Psoas muscle (tissue), 8 donors: Measurements from ENCODE around the gene VEPH1. TPM values are rescaled to one million over a fixed set of nuclear protein-coding genes. Genes with fewer than 3 reads are reported as not detected.

ENCODE experiments used
- ATAC-seq, 4 donors: fragments of 200-7000 bp; cut with Tn5 transposase; one replicate each; pipeline ENCODE4 v1.9.1; 2020; ENCODE audit warnings: moderate library complexity in 3 of 4, mild to moderate bottlenecking in 2 of 4
- DNase-seq, 2 donors: peaks; one replicate each; pipeline ENCODE4 v3.0.0-alpha.2; 2020
- H3K27ac ChIP-seq: fragments of 200-600 bp; one replicate; pipeline ENCODE4 v1.8.0; 2022
- H3K27me3 ChIP-seq, 3 donors: fragments of 200-600 bp in 1 of 3; one replicate each; pipeline versions ENCODE4 v1.6.1 to v1.8.0; 2013 to 2022; ENCODE audit warnings: low read length in 2 of 3, mild to moderate bottlenecking in 2 of 3, moderate library complexity in 1 of 3; ENCODE audit not compliant: insufficient read depth in 3 of 3
- H3K36me3 ChIP-seq, 2 donors: fragments of 200-600 bp in 1 of 2; one replicate each; pipeline versions ENCODE4 v1.6.1 to v1.8.0; 2013 to 2022; ENCODE audit warnings: low read depth in 1 of 2, mild to moderate bottlenecking in 1 of 2, moderate library complexity in 1 of 2; ENCODE audit not compliant: insufficient read depth in 1 of 2
- H3K4me1 ChIP-seq: fragments of 200-600 bp; one replicate; pipeline ENCODE4 v1.8.0; 2022
- H3K4me3 ChIP-seq: fragments of 200-600 bp; one replicate; pipeline ENCODE4 v1.8.0; 2022; ENCODE audit warnings: mild to moderate bottlenecking
- H3K9me3 ChIP-seq: fragments of 200-600 bp; one replicate; pipeline ENCODE4 v1.8.0; 2022
- CTCF ChIP-seq: fragments of 200-600 bp; IDR thresholded peaks from one replicate; pipeline ENCODE4 v1.8.0; 2022; ENCODE audit warnings: antibody characterized with exemption
- WGBS, 3 donors: extraction: QIAGEN DNeasy Blood & Tissue Kit; methylation state at CpG; one replicate each; pipeline versions ENCODE4 v1.1.6 to v1.1.7; 2013; 5-methylcytosine and 5-hydroxymethylcytosine counted together
- intact Hi-C, 2 donors: fragments of 100-400 bp; cut with DNase I; formaldehyde crosslinking; loops; one replicate each; pipeline versions ENCODE4 v1.11.0 to v1.14.2; 2022
- polyA plus RNA-seq, 3 donors: library from polyadenylated mRNA; stranded (reverse); fragments of 200-250 nt; gene quantifications; one replicate each; pipeline ENCODE4 v1.2.3, GENCODE V29; 2013
- total RNA-seq, 4 donors: library from RNA; stranded (reverse); fragmentation: NEBNext Ultra II Directional in 2 of 4; extraction: Animal tissue kit (Norgen Biotek cat#: 25700) in 2 of 4; gene quantifications; one replicate each; pipeline versions ENCODE4 v1.2.1 to v1.2.4, GENCODE V29; 2021 to 2023
- donor health status: healthy with polysubstance abuse.
- donor health status: DM: no; HTN: no; CAD: no; lungs with moderate emphysema.
- donor health status: Bipolar disorder and iron deficiency.
- donor health status: healthy.
- donor health status: DM: yes; HTN: yes; CAD: no.
- donor health status: DM: no; HTN: no; CAD: no.
- donor health status: DM: no; HTN: no; CAD: no.
- donor health status: DM: yes; HTN: yes; CAD: no.

Gene VEPH1
- total and polyA plus RNA-seq, 7 donors, result 0.14 to 0.34 (median 0.25) TPM; not detected in 2

GRCh38 chr3:157394411-157394810 lies 108.8 kb downstream of the VEPH1 start:
- intact Hi-C loops, result no loop called here
- Histone ChIP-seq H3K4me3 (no peak overlapping the region), H3K27me3 (no peaks in the 10 kb centered on the region), H3K9me3 (no peaks in the 10 kb centered on the region), H3K27ac (no peak overlapping the region), H3K36me3 (no peaks in the 10 kb centered on the region), H3K4me1 (no peaks in the 10 kb centered on the region)
- ATAC-seq, result no peak
- DNase-seq, result no peak
- no peak for TF ChIP-seq CTCF
- WGBS, 3 donors, result 60 to 71% (median 67%) methylated on average over 1 of the region's 1 CpG

GRCh38 chr3:157393113-157393512 lies 110.1 kb downstream of the VEPH1 start:
- no peak for TF ChIP-seq CTCF
- Histone ChIP-seq H3K9me3 (no peaks in the 10 kb centered on the region), H3K27me3 (no peaks in the 10 kb centered on the region), H3K27ac (no peak overlapping the region), H3K4me1 (no peaks in the 10 kb centered on the region), H3K4me3 (no peak overlapping the region), H3K36me3 (no peaks in the 10 kb centered on the region)
- DNase-seq (no peak), ATAC-seq (no peak)
- intact Hi-C loops, result no loop called here

GRCh38 chr3:157392104-157392503 lies 111.1 kb downstream of the VEPH1 start:
- H3K4me3 ChIP-seq, result no peak overlapping the region
- intact Hi-C loops, result no loop called here
- H3K36me3 ChIP-seq, result no peaks in the 10 kb centered on the region
- no peak for TF ChIP-seq CTCF
- H3K9me3 ChIP-seq, result no peaks in the 10 kb centered on the region
- no peaks in the 10 kb centered on the region for H3K27me3 ChIP-seq
- DNase-seq (no peak), ATAC-seq (no peak)
- WGBS, 3 donors, result 84 to 95% (median 86%) methylated on average over 4 of the region's 4 CpGs
- no peak overlapping the region for H3K27ac ChIP-seq
- H3K4me1 ChIP-seq, result no peaks in the 10 kb centered on the region

GRCh38 chr3:157390713-157391515 lies 112.3 kb downstream of the VEPH1 start:
- no peak for ATAC-seq
- 86 to 92% (median 87%) methylated on average over 9 of the region's 9 CpGs for WGBS, 3 donors
- Histone ChIP-seq H3K27me3 (no peaks in the 10 kb centered on the region), H3K36me3 (no peaks in the 10 kb centered on the region), H3K4me3 (no peak overlapping the region), H3K9me3 (no peaks in the 10 kb centered on the region), H3K4me1 (no peaks in the 10 kb centered on the region), H3K27ac (no peak overlapping the region)
- TF ChIP-seq CTCF, result no peak
- no peak for DNase-seq
- intact Hi-C loops, result no loop called here

GRCh38 chr3:157388976-157389375 lies 114.2 kb downstream of the VEPH1 start:
- Histone ChIP-seq H3K9me3 (no peaks in the 10 kb centered on the region), H3K4me1 (no peaks in the 10 kb centered on the region), H3K36me3 (no peaks in the 10 kb centered on the region), H3K27me3 (no peaks in the 10 kb centered on the region), H3K27ac (no peak overlapping the region), H3K4me3 (no peak overlapping the region)
- DNase-seq (no peak), ATAC-seq (no peak)
- TF ChIP-seq CTCF, result no peak
- intact Hi-C loops, result no loop called here
